HG02759 (cell line): ENCODE results near the gene RASGRP3.

Experiments used
- ATAC-seq: cut with Tn5 transposase; IDR thresholded peaks from one replicate; pipeline ENCODE4 v1.9.1; 2021; ENCODE audit warnings: mild to moderate bottlenecking, moderate library complexity; ENCODE audit not compliant: unreplicated experiment

The RASGRP3 gene

DNA sequence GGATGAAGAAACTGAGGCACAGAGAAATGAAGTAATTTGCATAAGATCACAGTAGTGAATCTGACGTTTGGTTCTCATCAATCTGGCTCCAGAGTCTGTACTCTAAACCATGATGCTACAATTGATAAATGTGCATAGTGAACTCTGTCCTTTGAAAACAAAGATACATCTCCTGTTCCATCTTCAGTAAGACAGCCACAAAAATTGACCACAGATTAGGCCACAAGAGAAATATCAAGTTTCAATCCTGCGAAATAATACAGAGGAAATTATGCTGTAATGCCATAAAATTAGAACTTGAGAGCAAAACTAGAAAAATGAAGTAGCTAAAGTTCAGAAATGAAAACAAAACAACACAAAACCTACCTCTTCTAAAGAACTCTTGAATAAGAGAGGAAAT lies 94.2 kb downstream of the RASGRP3 start:
- ATAC-seq, result no peak

DNA sequence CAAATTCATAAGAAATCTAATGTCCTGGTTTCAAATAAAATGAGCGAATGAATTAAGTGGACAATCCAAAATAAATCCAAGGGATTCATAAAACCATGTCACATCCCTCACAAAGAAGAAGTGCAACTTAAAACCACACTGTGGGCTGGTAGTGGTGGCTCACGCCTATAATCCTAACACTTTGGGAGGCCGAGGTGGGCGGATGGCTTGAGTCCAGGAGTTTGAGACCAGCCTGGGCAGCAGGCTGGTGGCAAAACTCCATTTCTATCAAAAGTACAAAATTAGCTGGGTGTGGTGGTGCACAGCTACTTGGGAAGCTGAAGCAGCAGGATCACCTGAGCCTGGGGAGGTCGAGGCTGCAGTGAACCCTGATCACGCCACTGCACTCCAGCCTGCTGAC lies 97.2 kb downstream of the RASGRP3 start:
- no peak for ATAC-seq

DNA sequence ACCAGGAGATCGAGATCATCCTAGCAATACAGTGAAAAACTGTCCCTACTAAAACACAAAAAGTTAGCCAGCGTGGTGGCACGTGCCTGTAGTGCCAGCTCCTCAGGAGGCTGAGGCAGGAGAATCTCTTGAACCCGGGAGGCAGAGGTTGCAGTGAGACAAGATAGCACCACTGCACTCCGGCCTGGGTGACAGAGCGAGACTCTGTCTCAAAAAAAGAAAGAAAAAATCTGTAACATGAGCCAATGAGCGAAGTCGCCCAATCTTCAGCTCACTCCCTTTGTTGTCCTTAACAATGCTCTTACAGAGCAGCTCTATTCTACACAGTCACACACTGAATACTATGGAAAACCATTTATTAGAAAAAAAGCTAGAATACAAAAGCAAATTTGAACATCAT lies 100.6 kb downstream of the RASGRP3 start:
- no peak for ATAC-seq

DNA sequence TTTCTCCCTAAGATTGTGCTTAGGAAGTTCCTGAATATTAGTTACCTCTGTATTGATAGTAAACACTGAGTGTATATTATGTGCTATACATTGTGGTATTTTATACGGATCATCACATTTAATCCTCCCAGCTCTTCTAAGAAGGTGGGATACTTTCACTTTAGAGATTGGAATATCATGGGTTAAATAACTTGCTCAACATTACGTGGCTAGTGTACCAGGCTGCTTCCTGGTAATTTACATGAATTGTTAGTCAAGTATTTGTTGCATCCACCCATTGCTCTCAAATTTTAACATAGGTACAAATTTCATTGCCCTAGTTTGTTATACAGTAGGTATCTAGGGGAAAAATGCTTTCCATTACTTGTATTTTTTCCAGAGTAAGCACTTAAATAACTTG lies 101.2 kb downstream of the RASGRP3 start:
- ATAC-seq, result no peak

DNA sequence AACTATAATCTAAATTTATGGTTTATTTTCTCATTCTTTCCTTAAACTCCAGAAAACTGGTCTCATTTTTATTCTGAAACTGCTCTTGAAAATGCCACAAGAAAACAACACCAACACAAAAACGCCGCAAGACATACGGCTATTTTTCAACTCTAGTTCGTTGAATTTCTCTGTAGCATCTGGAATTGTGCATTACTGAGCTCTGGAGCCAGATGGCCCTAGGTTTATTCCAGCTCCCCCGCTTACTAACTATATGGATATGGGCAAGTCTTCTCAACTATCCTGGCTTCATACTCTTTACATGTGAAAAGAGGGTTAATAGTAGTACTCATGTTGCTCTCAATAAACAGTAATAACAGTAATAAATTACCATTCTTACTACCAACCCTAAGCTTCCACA lies 102.8 kb downstream of the RASGRP3 start:
- ATAC-seq, result no peak

DNA sequence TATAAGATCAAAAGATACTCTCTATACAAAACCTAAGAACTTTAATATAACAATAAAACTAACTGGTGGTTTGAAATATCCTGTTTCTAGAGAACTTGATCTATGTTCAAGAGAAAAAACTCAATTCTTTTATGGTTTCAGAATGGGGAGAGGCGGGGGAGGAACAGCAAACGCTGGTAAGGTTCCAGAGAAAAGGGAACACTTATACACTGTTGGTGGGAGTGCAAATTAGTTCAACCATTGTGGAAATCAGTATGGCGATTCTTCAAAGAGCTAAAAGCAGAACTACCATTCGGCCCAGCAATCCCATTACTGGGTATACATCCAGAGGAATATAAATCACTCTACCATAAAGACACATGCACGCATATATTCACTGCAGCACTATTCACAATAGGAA lies 105.4 kb downstream of the RASGRP3 start:
- no peak for ATAC-seq

DNA sequence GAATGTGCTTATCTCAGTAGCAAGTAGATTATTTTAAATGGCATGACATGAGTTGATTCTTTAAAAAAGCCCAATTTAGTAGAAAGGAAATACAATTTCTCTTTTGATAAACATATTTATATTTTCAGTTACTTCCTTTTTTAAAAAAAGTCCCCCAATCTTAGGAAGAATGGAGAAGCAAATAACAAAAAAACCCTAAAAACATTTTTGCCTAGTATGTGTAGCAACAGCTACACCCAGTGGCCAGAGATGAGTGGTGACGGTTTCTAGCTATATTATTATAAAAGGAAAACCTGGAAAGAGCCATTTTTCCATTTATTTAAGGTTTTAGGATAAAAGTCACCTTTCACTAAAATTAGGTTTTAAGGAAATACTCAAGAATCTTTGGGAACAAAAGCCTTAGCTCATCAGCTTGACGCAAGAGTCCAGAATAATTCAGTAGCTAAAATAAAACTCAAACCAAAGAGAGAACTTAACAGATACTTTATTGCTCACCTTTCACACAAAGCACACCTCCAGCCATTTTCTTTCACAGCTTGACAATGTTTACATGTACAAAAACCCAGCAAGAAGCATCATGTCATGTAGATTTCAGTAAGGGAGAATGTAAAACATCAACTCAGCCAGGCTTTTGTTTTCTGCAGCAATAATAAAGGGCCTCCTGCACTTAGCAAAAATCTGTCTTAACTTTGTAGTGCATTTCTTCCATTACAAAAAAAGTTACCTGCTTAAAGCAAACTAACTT lies 106.9 kb downstream of the RASGRP3 start:
- peak; percentile 59 for ATAC-seq

DNA sequence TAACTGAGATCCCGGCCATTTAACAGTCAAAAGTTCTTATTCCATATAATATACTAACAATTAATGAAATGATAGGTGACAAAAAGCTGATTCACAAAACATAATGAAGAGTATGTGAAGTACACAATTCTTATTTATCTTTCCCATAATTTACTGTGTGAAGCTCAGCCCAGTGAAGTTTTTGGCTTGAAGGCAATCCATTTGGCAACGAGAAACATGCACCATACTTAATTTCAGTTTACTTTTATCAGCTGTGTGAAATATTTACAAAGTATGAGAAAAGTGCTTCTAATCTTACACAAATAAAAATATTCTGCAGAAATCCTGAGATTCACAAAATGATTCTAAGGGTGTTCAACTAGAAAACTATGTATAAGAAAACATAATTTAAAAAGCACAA lies 110.3 kb downstream of the RASGRP3 start:
- no peak for ATAC-seq

DNA sequence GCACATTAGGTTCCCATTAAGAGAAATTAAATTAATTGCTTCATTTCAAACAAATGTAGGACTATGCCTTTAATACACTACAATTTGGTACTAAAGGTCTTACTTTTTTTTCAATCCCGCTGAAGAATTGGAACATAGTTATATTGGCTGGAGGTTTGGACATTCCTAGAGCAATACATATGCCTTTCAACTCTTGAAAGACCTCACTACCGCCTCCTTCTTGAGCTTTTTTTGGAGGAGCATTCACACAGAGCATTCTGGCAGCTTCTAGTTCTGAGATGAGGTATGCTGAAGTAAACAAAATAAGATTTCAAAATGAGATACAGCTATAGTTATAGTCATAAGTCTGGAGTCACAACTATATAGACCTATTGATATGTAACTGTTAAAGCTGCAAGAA lies 111.8 kb downstream of the RASGRP3 start:
- no peak for ATAC-seq

DNA sequence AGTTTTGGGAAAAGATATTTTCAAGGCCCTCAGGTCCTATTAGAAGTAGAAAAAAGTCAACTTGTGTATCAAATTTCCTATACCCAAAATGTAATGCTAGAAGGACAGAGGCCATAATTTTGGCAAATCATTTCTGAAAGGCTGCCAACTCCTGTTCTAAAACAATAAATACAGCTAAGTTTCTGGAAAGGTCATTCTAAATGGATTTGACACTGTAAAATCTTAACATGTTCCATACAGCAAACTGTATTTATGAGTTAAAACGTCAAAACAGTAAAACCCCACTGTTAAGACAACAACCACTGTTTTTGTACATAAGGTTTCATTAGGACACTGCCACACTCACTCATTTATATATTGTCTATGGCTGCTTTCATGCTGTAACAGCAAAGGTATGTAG lies 113.0 kb downstream of the RASGRP3 start:
- no peak for ATAC-seq

DNA sequence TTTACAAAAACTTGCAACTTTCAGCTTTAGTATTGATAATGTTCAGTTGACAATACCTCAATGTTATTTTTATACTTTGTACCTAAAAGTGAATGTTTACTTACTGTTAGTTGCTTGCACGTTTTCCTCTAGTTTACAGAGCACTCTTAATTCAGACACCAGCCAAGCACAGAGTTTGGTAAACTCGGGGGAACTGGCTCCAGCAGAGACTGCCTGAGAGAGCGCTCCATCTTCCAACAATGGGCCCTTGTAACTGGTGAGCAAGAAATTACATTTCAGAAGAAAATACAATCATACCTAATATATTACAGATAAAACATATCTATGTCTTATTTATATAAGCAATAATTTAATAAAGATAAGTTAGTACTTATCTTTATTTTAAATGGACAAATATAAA lies 118.9 kb downstream of the RASGRP3 start:
- ATAC-seq, result no peak

DNA sequence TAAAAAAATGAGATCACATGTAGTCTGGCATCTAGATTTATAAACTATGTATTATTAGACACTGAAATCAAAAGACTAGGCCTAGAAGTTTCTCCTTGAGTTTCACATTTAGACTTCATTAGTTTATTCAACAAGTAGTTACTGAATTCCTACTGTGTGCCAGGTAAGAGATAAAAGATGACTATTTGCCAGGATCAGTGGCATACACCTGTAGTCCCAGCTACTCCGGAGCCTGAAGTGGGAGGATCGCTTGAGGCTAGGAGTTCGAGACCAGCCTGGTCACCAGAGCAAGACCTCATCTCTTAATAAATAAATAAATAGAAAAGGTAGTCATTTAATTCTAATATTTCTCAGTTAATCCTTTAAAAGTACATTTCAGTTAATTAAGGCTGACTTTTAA lies 120.6 kb downstream of the RASGRP3 start:
- no peak for ATAC-seq

DNA sequence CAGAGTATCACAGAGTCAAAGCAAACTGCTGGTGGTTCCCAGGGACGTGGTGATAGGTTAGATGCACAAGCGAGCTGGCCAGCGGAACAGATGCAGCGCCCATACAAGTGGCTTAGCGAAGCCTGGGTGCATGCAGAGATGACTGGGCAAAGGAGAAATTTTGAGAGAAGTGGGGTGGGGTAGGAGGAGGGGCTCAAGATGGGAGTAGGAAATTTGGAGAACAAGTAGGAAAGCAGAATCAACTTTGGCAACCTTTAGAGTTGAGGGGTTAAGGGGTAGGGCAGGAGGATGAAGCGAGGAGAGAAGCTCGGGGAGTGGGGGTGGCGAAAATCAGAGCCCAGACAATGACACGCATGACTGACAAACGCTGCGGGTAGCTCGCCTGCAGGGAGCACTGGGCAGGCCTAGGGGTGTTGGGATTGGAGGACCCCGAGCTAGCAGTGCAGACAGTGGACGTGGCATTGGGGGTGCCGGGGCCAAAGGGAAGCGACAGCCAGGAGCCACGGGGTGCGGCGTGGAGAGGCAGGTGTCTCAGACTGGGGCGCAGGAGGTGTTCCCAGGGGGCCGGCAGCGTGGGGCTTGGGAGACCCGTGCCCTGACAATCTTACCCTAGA lies 122.2 kb downstream of the RASGRP3 start:
- ATAC-seq, result peak; percentile 56

DNA sequence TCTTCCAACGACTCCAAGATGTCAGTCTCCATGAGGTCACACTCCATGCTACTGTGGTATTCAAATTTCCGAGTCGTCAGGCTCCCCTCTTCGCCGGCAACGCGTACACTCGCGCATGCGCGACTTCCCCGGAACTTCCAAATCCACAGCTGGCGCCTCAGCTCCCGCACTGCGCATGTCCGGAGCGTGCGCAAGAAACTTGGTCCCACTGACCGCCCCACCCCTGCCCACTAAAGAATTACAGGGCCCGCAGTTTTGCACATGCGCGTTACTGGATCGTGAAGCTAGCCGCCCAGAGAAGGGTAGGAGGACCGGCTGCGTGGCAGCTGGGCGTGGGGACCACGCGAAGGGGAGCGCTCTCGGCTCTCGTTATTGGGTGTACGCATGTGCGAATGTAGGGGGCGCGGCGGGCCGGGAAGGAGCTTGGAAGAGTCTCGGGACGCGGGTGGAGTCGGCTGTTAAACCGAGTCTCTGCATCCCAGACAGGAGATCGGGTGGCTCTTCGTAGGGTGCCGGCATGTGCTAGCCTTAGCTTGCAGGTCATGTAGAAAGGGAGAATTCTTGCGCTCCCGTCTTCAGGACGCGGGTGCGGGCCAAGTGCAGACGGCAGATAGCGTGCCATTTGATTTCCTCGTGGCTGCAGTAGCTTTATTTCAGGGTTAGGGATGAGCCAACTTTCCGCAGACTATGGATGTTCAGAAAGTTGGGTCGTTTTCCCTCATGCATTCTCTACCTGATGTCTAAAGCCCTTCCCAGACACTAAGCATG lies 122.9 kb downstream of the RASGRP3 start, which contains the start of gene FAM98A:
Gene FAM98A, minus strand, starts transcription at position 125 of the 768 bp plus-strand sequence. Its CDS starts 78 bp downstream, at position 47.
- peak; percentile 92 for ATAC-seq

DNA sequence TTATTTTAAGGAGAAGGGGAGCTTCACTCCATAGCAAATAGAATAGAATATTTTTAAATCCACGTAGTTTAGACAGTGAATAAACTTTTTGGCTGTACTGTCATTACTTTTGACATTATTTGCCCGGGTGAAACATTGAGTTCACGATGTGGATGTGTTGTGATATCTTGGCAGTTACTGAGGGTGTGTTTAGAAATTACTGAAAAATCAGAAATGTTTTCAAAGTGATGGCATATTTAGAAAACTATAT lies 123.4 kb downstream of the RASGRP3 start:
- ATAC-seq, result no peak

DNA sequence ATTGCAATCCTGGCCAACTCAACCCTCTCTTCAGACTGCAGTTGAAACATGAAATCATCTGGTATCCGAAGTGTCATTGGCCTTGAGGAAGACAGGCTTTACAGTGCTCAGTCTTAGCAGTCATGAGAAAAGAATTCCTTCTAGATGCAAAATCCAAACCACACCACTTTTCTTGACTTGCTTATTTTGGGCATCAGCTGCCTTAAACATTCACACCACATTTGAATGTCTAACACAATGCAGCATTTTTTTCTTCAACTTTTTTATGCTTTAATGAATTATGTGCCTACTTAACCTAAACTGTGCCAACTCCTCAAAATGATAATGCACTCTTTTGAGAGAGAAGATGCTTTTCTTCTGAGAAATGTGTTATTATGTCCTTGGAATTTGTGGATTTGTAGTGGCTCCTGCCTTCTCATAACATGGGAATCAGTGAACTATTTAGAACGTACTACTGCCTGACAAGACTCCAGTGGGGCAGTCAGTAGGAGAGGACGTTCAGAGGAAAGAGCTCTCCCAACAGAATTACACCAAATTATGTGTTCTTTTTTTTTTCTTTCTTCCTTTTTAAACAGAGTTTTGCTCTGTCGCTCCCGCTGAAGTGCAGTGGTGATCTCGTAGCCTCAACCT lies 125.9 kb downstream of the RASGRP3 start:
- no peak for ATAC-seq

DNA sequence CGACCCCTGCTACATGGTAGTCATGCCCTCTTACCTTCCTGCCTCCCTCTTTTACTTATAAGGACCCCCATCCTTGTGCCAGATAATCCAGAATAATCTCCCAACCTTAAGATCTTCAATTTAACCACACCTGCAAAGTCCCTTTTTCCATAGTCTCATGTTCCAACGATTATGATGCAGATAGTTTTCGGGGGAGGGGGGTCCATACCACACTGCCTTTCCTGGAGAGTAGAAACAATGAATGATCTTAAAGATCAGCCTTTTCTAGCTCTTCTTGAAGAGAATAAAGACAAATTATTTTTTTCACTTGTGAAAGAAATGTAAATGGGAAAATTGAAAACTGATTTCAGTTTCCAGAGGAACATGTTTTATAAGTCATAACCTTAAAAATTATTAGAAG lies 127.0 kb downstream of the RASGRP3 start:
- no peak for ATAC-seq

DNA sequence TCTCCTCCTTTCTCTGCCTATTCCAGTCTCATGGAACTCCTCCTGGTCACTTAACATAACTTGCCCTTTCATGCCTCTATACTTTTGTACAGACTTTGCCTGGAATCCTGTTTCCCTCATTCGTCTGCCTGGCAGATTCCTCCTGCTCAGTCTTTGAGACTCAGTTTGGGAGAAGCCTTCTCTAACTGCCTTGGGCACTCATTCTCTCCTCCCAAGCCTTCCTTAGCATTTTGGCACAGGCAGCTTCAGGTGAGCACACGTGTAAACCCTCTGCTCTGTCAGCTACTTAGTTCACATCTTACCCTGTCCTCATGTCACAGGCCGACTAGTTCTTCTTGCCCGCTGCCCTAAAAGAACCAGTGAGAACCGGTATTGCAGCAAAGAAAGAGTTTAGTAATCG lies 128.6 kb downstream of the RASGRP3 start:
- no peak for ATAC-seq

DNA sequence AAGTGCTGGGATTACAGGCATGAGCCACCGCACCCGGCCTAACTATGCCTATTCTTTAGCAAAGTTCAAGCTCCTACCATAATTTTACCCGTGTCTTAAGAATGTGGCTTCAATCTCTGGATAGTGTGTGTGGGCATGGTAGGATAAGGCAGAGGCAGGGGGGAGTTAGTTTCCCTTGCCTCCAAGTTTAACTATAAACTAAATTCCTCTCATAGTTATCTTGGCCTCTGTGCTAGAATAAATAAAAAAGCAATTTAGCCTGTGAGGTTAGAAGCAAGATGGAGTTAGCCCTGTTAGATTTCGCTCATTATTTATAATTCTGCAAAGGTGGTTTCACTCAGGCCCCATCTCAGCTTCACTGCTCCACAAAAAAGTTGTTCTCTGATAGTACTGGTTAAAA lies 129.7 kb downstream of the RASGRP3 start:
- ATAC-seq, result no peak

DNA sequence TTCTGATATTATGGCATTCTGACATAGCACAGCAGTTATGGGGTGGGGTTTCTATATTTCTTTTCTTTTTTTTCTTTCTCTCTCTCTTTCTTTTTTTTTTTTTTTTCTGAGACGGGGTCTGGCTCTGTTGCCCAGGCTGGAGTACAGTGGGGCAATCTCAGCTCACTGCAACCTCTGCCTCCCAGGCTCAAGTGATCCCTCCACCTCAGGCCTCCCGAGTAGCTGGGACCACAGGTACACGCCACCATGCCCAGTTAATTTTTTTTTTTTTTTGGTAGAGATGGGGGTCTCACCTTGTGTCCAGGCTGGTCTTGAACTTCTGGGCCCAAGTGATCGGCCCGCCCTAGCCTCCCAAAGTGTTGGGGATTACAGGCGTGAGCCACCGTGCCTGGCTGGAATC lies 130.2 kb downstream of the RASGRP3 start:
- ATAC-seq, result no peak

DNA sequence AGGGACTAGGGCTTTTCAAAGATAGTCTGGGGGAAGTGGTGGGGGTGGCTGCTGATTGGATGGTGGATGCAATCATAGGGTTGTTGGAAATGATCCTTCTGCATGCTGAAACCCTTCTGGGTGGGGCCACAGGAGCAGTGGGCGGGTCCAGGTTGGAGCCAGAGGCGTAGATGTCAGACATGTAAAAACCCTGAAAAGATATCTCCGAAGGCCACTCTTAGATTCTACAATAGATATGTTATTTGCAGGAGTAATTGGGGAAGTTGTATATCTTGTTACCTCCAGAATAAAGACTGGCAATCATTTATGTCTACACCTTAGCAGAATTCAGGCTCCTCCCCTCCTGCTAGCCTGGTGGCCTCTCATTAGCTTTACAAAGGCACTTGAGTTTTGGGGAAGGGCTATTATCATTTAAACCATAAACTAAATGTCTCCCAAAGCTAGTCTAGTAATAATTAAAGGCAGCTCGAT lies 130.8 kb downstream of the RASGRP3 start:
- ATAC-seq, result no peak

DNA sequence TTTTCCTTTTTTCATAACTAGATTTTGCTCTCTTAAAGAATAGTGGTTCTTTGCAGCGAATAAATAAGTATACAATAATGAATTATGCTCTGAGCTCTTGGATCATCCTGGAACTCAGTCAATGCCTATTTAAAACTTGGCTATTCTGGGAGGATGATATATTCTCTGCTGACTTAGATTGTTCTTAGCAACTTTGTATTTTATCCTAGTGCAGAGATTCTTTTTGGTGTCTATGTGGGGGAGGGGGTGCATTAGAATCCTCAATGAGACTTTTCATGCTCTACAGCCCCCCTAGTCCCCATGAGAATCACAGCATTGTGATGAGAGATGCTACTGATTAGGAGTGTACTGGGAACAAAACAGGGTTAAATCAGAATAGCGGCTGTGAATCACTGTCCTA lies 131.5 kb downstream of the RASGRP3 start:
- ATAC-seq, result no peak
